HepG2 (cell line): ENCODE measurements around the gene DPCD.

Experiments used
- CTCF ChIP-seq: sonication (generic); formaldehyde crosslinking; IDR thresholded peaks from 2 replicates; pipeline ENCODE4 v1.5.0; 2020; ENCODE audit warnings: mild to moderate bottlenecking, missing genetic modification reagents, moderate library complexity
- MXD1 ChIP-seq: sonication (generic); formaldehyde crosslinking; IDR thresholded peaks from 2 replicates; pipeline ENCODE4 v1.4.0; 2020; ENCODE audit warnings: mild to moderate bottlenecking, missing genetic modification reagents
- NFIC ChIP-seq: IDR thresholded peaks from 2 replicates; pipeline ENCODE4 v1.6.1; 2012; ENCODE audit warnings: mild to moderate bottlenecking, low read length, inconsistent platforms
- NR2C2 ChIP-seq: sonication (generic); formaldehyde crosslinking; IDR thresholded peaks from 2 replicates; pipeline ENCODE4 v1.4.0; 2020; ENCODE audit warnings: missing genetic modification reagents, mild to moderate bottlenecking, moderate library complexity, borderline replicate concordance
- STAT5B ChIP-seq: sonication (generic); formaldehyde crosslinking; IDR thresholded peaks from 2 replicates; pipeline ENCODE4 v1.4.0; 2020; ENCODE audit warnings: missing genetic modification reagents
- TCF12 ChIP-seq, 2 experiments: fragments of 450-650 bp in 1 of 2; sonication (generic) in 1 of 2; formaldehyde crosslinking in 1 of 2; IDR thresholded peaks; 2 replicates each; pipeline versions ENCODE4 v1.6.1 to v1.8.0; 2017 to 2022; ENCODE audit warnings: antibody characterized with exemption in 1 of 2, mild to moderate bottlenecking in 1 of 2, missing genetic modification reagents in 1 of 2, moderate library complexity in 1 of 2

DNA sequence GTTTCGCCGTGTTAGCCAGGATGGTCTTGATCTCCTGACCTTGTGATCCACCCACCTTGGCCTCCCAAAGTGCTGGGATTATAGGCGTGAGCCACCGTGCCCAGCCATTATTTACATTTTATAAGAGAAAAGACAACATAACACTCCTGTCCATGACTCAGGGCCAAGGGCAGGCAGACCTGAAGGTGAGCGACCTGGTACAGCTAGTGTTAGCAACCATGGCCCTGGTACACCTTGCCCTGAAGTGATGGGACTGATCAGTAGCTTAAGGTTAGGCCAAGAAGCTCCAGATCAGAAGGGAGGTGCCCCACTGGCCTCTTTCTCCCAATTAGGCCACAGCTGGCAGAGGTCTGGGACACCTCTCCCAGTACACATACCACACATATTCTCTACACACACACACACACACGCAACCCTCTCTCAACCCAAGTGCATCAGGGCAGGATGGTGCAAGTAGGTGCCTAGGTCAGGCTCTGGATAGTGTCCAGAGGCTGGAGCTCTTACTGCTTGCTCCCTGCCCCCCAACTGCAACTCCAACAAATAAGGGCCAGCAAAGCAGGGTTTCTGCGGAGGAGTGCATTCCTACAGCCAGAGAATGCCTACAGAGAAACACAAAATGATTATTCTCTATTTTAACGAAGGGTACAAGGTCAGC lies 43.8 kb downstream of the DPCD start:
- TF ChIP-seq NFIC (no peak), NR2C2 (CRISPR knock-in tag) (no peak), TCF12 (IDR thresholded peaks at IDR 0.05) (no peak), TCF12 (CRISPR knock-in tag; IDR thresholded peaks at IDR 0.05) (no peak), MXD1 (no peak), STAT5B (no peak), CTCF (CRISPR knock-in tag) (no peak)
